GM20431 (cell line): ENCODE measurements around the gene JPH3.
"Not testable (repeated sequence)": the region's sequence is repeated elsewhere in the genome, so short reads cannot be mapped to it uniquely, and the experiment has no call there.

Source experiments
- in situ Hi-C: fragments of 300-500 bp; cut with MseI, MboI; formaldehyde crosslinking; loops from one replicate; pipeline ENCODE4 v1.15.0; 2020; ENCODE audit warnings: low sequenced_read_pairs; ENCODE audit not compliant: unreplicated experiment

The JPH3 gene

DNA sequence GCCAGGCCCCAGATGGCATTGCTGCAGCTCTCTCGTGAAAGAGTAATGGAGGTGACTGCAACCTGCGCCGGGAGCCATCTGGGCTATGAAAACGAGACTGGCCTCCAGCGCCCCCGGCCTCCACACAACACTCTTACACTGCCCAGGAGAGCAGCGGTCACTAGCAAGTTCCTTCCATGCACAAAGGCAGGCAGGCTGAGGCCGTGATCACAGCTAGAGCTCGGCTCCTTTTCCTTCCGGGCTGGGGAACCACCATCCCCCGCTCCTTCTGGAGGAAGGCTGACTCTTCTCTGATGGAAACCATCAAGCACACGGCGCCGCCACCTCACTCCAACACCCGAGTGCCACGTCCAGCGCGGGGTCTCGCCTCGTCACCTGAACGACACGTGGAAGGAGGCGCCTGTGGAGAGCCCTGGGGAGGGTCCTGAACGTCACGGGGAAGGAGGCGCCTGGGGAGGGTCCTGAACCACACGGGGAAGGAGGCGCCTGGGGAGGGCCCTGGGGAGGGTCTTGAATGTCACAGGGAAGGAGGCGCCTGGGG lies 101.6 kb downstream of the JPH3 start:
- in situ Hi-C loops: no loop called here

DNA sequence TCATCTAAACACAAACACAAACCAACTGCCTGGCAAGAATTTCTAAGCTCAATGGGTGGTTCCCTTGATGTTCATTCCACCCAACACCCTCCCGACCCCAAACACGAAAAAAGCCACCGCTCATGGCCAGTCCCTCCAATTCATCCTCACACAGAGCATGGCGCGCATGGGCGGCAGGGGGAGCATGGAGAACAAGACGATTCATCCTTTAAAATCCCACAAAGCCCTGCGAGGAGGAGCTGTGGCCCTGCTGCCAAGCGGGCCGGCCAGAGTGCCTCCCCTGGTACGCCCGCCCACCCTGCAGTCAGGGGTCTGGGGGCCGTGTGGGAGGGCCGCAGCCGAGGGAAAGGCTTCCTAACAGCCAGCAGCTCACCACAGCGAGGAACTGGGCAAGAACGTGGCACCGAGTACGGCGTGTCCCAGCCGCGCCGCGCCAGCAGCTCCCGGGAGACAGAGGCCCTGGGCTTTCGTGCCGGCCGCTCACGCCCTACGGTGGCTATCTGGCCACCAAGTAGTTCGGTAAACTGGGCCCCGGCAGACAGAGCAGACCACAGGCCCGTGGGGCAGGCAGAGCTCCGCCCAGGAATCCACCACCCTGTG lies 102.5 kb downstream of the JPH3 start:
- in situ Hi-C loops: no loop called here

GRCh38 chr16:87705771-87706277 lies 103.5 kb downstream of the JPH3 start:
- in situ Hi-C loops: no loop called here

DNA sequence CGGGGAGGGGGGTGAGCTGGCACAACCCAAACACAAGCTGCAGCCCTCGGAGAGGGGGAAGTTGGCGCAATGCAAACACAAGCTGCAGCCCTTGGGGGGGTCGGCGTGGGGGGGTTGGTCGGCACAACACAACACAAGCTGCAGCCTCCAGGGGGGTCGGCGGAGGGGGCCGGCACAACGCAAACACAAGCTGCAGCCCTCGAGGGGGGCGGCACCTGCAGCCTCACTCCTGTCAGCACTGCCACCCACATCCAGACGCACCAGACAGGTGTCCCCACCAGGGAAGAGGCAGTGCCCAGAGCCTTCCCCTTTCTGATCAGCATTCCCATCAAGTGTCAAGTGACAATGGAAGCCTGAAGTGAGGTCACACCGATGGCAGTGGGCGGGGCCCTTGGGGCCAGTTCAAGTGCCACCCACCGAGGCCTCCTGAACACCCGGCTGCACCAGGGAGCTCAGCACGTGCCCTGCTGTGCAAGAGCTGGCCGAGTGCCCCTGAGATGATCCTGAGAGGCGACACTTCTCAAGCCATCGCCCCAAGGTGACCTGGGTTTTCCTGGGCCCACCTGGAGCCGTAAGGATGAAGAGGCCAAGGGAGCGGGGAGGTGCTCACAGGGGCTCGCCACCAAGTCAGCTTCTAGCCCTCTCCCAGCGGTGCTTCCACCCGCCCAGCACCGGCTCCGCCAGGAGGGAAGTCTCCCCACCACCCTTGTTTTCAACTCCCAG lies 104.1 kb downstream of the JPH3 start:
- in situ Hi-C loops: no loop called here

DNA sequence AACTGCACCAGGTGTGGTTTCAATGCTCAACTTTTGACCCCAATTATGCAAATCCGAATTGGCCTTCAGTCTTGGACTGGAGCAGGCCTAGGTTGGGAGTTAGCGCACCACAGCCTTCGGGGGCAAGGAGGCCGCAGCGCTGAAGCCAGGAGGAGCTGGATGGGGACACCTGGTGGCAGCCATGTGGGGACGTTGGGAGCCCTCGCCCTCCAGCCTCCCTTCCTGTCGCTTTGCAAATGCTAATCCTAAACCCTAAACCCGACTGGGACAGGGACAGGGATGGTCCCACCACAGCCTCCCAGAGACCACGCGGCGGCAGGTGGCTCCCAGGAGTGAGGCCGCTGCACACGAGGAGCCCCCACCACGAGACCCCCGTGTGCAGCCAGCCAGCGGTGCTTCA lies 104.8 kb downstream of the JPH3 start:
- in situ Hi-C loops: no loop called here

DNA sequence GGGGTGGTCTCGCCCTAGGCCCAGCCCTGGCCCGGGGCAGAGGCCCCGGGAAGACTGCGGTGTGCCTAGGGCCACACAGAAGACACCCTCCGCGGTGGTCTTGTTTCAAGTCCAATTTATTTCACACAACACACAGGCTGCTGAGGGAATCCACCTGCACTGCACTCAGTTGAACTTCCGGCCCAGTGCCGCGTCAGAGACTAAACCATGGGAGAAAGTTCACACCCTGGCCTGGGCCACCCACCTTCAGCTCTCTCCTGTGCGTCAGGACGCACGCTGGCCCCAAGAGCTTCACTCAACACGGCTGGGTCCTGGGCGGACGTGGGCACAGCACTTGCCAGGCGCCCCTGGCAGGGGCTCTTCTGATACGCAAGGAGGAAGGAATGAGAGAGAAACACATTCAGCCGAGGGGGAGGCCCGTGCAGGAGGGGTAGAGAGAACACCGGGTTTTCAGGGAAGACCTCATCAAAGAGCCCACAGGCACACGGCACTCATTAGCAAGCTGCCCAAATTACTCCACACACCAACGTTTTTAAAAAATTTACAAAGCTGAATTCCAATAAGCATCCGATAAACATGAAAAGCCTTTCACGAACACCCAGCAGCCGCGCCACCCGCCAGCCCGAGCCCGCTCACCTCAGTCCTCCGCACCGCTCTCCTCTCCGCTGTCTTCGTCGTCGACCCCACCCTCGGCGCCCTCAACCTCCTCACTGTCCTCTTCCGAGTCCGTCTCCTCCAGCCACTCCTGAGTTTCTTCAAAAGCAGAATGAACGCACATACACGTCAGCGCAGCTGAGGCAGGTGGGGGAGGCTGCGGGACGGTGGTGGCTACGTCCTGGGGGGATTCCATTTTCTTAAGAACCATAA lies 105.6 kb downstream of the JPH3 start:
- in situ Hi-C loops: no loop called here

GRCh38 chr16:87708881-87709638 lies 106.8 kb downstream of the JPH3 start:
- in situ Hi-C loops: no loop called here

DNA sequence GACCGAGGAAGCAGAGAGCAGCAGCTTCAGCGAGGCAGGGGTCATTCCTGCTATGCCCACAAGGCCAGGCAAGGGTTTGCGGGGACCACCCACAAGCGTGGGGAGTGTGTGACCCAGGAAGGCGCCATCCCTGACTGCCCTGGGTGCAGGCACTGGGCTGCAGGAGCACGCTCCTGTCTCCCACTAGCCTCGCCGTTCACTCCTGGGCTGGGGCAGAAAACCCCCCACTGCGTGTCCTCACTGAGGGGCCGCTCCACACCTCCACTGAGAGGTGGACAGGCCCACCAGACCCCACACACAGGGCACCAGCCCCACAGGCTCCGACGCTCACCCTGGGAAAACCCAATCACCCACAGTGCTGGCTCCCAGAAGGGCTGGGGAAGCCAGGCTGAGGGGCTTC lies 107.4 kb downstream of the JPH3 start:
- in situ Hi-C loops: no loop called here

GRCh38 chr16:87710887-87711286 lies 108.6 kb downstream of the JPH3 start:
- in situ Hi-C loops: no loop called here

- in situ Hi-C loops: no loop called here
These were observed 110.0 kb downstream of the JPH3 start for GRCh38 chr16:87712184-87712762.

DNA sequence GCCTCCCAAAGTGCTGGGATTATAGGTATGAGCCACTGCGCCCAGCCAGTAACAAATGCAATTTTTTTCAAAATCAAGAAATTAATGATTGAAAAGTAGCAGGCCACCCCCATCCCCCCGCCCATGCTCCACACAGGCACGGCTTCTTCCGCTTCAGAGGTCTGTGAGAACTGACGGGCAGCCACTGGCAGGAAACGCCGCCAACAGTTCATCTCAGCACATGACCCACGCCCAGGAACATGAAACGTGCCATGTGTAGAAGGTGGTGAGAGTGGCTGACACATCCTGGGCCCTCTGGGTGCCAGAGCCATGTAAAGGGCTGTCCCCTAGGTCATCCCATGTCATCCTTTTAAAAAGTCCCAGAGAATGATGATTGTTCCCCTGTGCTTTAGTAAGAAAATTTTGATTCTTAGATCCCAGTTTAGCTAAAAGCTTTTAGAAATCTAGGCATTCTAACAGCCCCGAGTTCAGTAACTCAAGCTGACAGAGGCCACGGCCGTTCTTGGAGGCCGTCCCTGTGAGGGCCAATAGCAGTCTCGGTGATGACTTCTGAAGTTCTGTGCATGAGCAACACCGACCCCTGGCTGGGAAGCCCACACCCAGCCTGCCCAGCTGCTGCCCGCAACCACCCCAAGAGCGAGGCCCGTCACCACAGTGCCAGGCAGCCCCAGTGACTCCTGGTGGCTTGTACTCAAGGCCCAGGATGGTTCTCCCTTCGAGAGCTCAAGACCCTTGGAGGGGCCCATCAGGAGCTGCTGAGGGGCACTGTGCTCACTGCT lies 111.3 kb downstream of the JPH3 start:
- in situ Hi-C loops: no loop called here

- in situ Hi-C loops: no loop called here
These were observed 112.9 kb downstream of the JPH3 start for GRCh38 chr16:87715231-87715630.

GRCh38 chr16:87715658-87716057 lies 113.3 kb downstream of the JPH3 start:
- in situ Hi-C loops: no loop called here

DNA sequence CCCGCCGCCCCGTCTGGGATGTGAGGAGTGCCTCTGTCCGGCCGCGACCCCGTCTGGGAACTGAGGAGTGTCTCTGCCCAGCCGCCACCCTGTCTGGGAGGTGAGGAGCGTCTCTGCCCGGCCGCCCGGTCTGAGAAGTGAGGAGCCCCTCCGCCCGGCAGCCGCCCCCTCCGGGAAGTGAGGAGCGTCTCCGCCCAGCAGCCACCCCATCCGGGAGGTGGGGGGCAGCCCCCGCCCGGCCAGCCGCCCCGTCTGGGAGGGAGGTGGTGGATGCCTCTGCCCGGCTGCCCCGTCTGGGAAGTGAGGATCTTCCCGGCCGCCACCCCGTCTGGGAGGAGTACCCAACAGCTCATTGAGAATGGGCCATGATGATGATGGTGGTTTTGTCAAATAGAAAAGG lies 116.5 kb downstream of the JPH3 start:
- in situ Hi-C loops: not testable (repeated sequence)

- in situ Hi-C loops: no loop called here
These were observed 118.1 kb downstream of the JPH3 start for GRCh38 chr16:87720446-87720845.

DNA sequence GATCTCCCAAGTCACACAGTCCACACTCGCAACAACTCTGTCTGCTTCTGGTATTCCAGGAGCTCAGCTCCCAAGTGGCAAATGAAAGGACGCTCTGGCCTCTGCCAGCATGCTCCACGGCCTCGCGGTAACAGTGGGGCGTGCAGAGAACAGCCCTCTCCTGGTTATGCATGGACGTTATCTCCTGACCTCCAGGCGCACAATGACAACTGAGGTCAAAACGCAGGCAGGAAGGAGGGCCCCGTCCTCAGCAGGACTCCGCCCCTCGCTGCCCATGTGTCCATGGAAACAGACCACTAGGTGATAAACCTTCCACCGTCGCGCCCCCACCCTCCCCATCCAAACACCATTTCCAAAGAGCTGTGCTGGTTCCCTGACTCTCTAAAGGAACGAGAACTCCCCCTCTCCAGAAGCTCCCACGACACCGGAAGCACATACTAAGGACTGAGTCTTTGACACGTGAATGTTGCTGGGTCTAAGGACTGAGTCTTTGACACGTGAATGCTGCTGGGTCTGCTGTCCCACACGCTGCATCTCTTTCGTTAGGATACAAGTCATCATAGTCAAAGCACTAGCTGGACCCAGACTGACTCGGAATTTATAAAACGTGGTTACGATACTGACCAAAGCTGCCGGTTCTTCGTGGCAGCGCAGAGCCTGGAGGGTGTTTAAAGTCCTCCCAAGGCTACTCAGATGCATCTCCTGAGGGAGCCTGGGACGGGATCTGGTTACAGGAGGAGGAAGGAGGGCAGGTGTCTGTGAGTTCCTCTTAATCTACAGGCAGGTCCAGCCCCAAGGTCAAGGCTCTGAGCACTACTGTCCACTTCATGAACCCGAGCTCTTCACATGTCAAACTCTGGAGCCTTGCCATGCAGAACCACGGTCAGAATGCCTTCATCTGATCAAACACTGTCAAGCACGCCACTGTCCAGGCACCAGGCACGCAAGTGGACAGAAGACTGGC lies 119.6 kb downstream of the JPH3 start:
- in situ Hi-C loops: no loop called here

- in situ Hi-C loops: no loop called here
These were observed 120.4 kb downstream of the JPH3 start for GRCh38 chr16:87722590-87723225.
